GM19193 (cell line): ENCODE results near the gene GOLGA6A.

Experiments
- POLR2A ChIP-seq: IDR thresholded peaks from 4 replicates; pipeline ENCODE4 v1.6.1; 2011; ENCODE audit not compliant: insufficient read depth, insufficient read length; ENCODE audit errors: extremely low read depth

The GOLGA6A gene

DNA sequence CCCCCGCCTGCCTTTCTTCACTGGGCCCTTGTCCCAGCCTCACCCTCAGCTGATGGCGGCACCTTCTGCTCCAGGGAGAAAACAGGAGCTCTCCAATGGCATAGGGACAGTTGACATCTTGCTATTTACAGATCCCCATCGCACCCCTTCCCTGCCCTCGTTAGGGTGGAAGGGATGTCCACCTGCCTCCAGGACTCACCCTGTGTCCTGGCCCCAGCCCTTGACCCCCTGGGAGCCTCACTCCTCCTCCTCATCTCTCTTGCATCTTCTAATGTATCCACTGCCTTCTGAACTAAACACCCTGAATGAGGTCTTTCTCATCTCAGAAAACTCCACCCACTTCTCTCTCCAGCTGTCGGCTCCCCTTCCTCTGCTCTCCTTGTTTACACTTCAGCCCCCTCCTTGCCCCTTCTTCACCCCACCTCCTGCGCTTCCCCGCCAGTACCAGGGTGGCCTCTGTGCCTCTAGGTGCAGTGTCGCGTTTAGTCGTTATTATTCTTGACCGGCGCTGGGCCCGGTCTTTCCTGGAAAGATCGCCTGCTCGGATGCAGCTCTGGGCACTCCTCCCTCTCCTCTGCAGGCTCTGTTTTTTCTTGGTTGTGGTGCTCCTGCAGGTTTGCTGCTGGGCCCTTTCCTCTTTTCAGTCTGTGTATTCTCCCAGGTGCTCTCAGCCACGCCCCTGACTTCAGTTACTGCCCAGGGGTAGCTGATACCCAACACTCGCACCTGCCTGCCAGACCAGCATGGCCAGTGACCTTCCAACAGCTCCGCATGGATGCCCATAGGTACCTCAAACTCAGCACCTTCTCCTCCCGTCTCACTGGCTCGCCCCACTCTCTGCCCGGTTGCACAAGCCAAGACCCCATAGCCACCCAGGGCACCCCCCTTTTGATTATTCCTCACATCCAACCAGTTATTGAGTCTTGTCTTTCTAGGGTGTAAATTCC, 44.9 kb downstream of the GOLGA6A start:
- TF ChIP-seq POLR2A, result no peak

GRCh38 chr15:74036271-74037170, 45.8 kb downstream of the GOLGA6A start:
- TF ChIP-seq POLR2A, result no peak

GRCh38 chr15:74035121-74036017, 47.0 kb downstream of the GOLGA6A start:
- TF ChIP-seq POLR2A, result no peak

DNA sequence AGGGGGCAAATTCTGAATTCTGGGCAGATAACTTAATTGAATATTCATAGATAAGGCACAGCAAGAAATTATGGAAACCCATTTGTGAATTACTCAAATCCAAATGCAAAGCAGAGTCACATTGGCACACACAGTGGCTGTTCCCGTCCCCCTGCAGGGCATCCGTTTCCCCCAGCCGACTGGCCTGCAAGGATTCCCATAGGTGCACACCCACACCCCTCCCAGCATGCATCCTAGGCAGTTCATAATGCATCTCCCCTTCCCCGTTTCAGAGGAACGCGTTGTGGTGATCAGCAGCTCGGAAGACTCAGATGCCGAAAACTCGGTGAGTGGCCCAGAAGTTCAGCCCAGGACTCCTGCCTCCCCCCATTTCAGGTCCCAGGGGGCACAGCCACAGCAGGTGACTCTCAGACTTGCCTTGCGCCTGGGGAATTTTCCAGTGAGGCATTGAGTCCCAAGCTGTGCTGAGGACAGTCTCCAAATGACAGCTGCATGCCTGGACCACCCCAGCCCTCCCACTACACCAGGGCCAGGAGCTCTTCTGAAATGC, 48.1 kb downstream of the GOLGA6A start:
- TF ChIP-seq POLR2A, result no peak

- TF ChIP-seq POLR2A, result no peak
Observed at GRCh38 chr15:74032606-74033561, 49.5 kb downstream of the GOLGA6A start.

GRCh38 chr15:74032046-74032445, 50.3 kb downstream of the GOLGA6A start:
- no peak for TF ChIP-seq POLR2A

GRCh38 chr15:74028646-74029045, 53.7 kb downstream of the GOLGA6A start:
- TF ChIP-seq POLR2A, result no peak

DNA sequence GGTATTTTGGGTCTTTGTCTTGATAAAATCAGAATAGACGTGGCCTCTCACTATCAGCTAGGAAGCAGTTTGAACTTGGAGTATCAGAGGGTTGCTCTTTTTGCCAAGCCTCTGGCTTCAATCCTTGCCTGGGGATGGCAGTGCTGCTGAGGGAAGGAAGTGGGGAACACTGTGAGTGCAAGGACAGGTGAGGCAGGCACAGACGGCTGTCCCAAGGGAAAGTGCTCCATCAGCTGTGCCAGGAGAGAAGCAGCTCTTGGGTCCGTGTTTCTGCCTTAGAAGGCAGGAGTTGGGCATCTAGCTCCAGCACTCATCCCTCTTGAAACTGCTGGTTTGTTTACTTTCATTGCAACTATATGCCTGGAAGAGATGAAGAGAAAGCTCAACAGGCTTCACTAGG, 54.7 kb downstream of the GOLGA6A start:
- no peak for TF ChIP-seq POLR2A

DNA sequence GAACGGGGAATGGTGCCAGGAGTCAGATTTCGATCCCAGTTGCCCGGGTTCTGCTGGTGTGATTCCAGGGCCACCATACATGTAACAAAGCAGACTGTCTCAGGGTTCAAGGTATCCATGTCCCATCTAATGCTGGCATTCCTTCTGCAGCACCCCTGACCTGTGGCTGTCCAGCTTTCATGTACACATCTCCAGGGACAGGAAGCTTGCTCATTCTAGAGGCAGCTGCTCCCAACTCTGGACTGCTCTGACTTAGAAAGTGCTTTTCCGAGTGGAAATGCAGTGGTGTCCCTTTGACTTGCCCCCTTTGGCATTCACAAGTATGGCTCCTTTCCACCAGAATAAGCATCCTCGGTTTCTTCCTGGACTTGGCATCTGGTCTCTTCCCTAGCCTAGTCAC, 56.9 kb downstream of the GOLGA6A start:
- no peak for TF ChIP-seq POLR2A

DNA sequence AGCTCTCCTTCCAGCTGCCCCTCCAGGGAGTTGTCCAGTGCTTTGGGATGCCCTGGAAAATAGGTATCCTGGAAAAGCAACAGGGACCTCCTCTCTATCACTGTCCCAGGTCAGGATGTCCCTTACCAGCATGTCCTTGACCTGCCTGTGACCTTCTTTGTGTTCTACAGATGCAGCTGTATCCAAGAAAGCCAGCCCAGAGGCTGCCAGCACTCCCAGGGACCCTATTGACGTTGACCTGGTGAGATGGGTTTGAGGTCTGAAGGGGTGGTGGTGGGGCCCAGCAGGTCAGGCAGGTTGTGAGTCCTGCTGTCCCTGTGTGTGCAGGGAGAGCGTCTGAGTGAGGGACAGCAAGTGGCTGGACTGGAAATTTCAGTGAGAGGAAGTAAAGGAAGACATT, 57.7 kb downstream of the GOLGA6A start:
- no peak for TF ChIP-seq POLR2A

- TF ChIP-seq POLR2A, result no peak
Observed at GRCh38 chr15:74022706-74023470, 59.5 kb downstream of the GOLGA6A start.
